ENCODE data around the gene ZDHHC20.

DNA sequence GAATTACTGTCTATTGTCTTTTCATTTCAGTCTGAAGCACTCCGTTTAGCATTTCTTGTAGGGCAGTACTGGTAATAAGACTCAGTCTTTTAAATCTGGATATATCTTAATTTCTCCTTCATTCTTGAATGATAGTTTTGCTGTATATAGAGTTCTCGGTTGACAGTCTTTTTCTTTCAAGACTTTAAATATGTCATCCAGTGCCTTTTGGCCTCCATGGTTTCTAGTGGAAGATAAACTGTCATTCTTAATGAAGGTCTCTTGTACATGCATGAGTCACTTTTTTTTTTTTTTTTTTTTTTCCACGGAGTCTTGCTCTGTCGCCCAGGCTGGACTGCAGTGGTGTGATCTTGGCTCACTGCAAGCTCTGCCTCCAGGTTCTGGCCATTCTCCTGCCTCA, 27.2 kb upstream of the ZDHHC20 start:
- TF ChIP-seq, protein P1, sequence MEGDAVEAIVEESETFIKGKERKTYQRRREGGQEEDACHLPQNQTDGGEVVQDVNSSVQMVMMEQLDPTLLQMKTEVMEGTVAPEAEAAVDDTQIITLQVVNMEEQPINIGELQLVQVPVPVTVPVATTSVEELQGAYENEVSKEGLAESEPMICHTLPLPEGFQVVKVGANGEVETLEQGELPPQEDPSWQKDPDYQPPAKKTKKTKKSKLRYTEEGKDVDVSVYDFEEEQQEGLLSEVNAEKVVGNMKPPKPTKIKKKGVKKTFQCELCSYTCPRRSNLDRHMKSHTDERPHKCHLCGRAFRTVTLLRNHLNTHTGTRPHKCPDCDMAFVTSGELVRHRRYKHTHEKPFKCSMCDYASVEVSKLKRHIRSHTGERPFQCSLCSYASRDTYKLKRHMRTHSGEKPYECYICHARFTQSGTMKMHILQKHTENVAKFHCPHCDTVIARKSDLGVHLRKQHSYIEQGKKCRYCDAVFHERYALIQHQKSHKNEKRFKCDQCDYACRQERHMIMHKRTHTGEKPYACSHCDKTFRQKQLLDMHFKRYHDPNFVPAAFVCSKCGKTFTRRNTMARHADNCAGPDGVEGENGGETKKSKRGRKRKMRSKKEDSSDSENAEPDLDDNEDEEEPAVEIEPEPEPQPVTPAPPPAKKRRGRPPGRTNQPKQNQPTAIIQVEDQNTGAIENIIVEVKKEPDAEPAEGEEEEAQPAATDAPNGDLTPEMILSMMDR (IDR thresholded peaks at IDR 0.05), result no peak
- TF ChIP-seq POLR2A (IDR thresholded peaks at IDR 0.05), result no peak

Measured in testis (tissue), 2 donors.